OCI-LY3 (cell line): ENCODE data around the gene OXNAD1.

Source experiments
- H2AFZ ChIP-seq: fragments of 200-600, 300-600 bp; shearing (Covaris generic); 2 replicates; pipeline ENCODE4 v1.6.0; 2014; ENCODE audit warnings: antibody characterized with exemption, low read depth, low read length
- H3K27ac ChIP-seq: fragments of 200-600, 300-600 bp; sonication (generic); 2 replicates; pipeline ENCODE4 v1.5.1; 2014; ENCODE audit warnings: mild to moderate bottlenecking, low read length, moderate library complexity, mixed read lengths
- H3K27me3 ChIP-seq: fragments of 200-600, 300-600 bp; sonication (generic); 2 replicates; pipeline ENCODE4 v1.6.1; 2014; ENCODE audit warnings: low read depth, low read length, mixed read lengths
- H3K36me3 ChIP-seq: fragments of 200-600, 300-600 bp; sonication (generic); replicated peaks from 2 replicates; pipeline ENCODE3; 2014; ENCODE audit warnings: low read depth, low read length, mixed read lengths
- H3K4me1 ChIP-seq: fragments of 300-600, 200-600 bp; sonication (generic); 2 replicates; pipeline ENCODE4 v1.6.1; 2014; ENCODE audit warnings: low read length, mixed read lengths
- H3K4me2 ChIP-seq: fragments of 200-600, 300-600 bp; sonication (generic); 2 replicates; pipeline ENCODE4 v1.6.1; 2014; ENCODE audit warnings: low read length, mixed read lengths
- H3K4me3 ChIP-seq: fragments of 300-600, 200-600 bp; sonication (generic); 2 replicates; pipeline ENCODE4 v1.5.1; 2014; ENCODE audit warnings: antibody characterized with exemption, mild to moderate bottlenecking, low read length, moderate library complexity
- H3K79me2 ChIP-seq: fragments of 300-600, 200-600 bp; shearing (Covaris generic); 2 replicates; pipeline ENCODE4 v1.6.1; 2014; ENCODE audit warnings: mild to moderate bottlenecking, low read length, mixed read lengths
- H3K9ac ChIP-seq: fragments of 300-600, 200-600 bp; shearing (Covaris generic); 2 replicates; pipeline ENCODE4 v1.6.0; 2014; ENCODE audit warnings: mild to moderate bottlenecking, low read length, moderate library complexity
- H3K9me3 ChIP-seq: fragments of 200-600, 300-600 bp; shearing (Covaris generic); 2 replicates; pipeline ENCODE4 v1.6.1; 2014; ENCODE audit warnings: low read length, mixed read lengths; ENCODE audit not compliant: insufficient read depth
- H4K20me1 ChIP-seq: fragments of 200-600, 300-600 bp; sonication (generic); 2 replicates; pipeline ENCODE4 v1.6.1; 2016; ENCODE audit warnings: low read length, mixed read lengths; ENCODE audit not compliant: insufficient read depth
- EZH2phosphoT487 ChIP-seq: fragments of 200-600 bp; shearing (Covaris generic); IDR thresholded peaks from 2 replicates; pipeline ENCODE4 v1.6.1; 2018; ENCODE audit warnings: antibody characterized with exemption, mixed run types, low read depth
- TF ChIP-seq, protein P1 (sequence below): fragments of 200-600, 300-600 bp; sonication (generic); IDR thresholded peaks from 2 replicates; pipeline ENCODE4 v1.5.1; 2014; ENCODE audit warnings: antibody characterized with exemption, low read length, low read depth

OXNAD1 gene

DNA sequence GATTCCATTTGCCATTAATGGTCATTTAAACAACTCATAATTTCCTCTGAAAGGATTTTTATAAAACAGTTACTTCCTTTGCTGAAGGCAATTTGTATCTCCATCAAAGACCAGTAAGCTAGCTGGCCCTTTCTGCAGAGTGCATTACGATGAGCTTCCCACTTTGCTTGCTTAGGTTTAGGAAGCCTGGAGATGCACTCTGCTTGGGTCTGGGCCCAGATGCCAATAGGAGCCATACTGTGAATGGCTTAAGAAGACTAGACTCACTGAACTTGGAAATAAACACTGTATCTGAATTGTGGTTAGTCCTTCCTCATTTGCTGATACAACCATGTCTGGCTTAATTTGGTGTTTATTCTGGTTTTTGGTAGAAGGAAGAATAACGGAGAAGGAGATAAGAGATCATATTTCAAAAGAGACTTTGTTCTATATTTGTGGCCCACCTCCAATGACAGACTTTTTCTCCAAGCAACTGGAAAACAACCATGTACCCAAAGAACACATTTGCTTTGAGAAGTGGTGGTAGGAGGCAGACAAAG is 38.1 kb downstream of the OXNAD1 start:
- Histone ChIP-seq H3K4me1 (0 out of 2 replicates have a peak, but pooled peaks cover 4% of the 10 kb centered on the region), H2AFZ (no peak overlapping the region), H3K9ac (no peak overlapping the region), H3K4me2 (no peak overlapping the region), H3K36me3 (peaks cover 46% of the 10 kb centered on the region), H3K9me3 (no peaks in the 10 kb centered on the region), H3K4me3 (no peak overlapping the region), H4K20me1 (no peaks in the 10 kb centered on the region), H3K27ac (no peak overlapping the region), H3K79me2 (no peaks in the 10 kb centered on the region), H3K27me3 (no peaks in the 10 kb centered on the region)
- no peak for TF ChIP-seq EZH2phosphoT487
- TF ChIP-seq, protein P1, sequence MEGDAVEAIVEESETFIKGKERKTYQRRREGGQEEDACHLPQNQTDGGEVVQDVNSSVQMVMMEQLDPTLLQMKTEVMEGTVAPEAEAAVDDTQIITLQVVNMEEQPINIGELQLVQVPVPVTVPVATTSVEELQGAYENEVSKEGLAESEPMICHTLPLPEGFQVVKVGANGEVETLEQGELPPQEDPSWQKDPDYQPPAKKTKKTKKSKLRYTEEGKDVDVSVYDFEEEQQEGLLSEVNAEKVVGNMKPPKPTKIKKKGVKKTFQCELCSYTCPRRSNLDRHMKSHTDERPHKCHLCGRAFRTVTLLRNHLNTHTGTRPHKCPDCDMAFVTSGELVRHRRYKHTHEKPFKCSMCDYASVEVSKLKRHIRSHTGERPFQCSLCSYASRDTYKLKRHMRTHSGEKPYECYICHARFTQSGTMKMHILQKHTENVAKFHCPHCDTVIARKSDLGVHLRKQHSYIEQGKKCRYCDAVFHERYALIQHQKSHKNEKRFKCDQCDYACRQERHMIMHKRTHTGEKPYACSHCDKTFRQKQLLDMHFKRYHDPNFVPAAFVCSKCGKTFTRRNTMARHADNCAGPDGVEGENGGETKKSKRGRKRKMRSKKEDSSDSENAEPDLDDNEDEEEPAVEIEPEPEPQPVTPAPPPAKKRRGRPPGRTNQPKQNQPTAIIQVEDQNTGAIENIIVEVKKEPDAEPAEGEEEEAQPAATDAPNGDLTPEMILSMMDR = no peak

- Histone ChIP-seq H4K20me1 (no peaks in the 10 kb centered on the region), H3K27me3 (no peaks in the 10 kb centered on the region), H3K4me1 (peaks cover 11% of the 10 kb centered on the region), H3K36me3 (peaks cover 45% of the 10 kb centered on the region), H3K4me3 (no peak overlapping the region), H3K9ac (no peak overlapping the region), H3K27ac (no peak overlapping the region), H2AFZ (no peak overlapping the region), H3K79me2 (no peaks in the 10 kb centered on the region), H3K4me2 (no peak overlapping the region), H3K9me3 (no peaks in the 10 kb centered on the region)
- no peak for TF ChIP-seq EZH2phosphoT487
- TF ChIP-seq, protein P1 = no peak
These were observed 39.3 kb downstream of the OXNAD1 start for GRCh38 chr3:16304061-16305010.

DNA sequence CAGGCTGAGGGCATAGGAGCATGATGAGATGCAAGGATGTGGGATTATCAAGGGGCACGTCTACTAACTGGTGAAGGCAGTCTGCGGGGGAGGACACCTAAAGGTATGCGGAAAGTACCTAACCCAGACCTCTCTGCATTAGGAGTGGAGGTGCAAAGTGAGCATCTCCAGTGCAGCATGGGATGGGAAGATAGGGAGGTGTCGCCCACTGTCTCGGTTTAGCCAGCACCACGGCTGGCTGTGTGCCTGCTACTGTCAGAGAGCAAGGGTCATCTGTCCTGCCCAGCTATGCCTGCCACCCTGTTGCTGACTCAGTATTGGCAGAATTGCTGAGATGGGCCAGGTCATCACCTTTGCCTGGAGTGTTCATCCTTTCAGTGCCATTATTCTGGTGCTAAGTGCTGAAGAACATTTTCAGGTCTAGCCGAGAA is 40.1 kb downstream of the OXNAD1 start:
- H2AFZ ChIP-seq = no peak overlapping the region
- no peak for TF ChIP-seq EZH2phosphoT487
- TF ChIP-seq, protein P1 = no peak
- H3K36me3 ChIP-seq = peaks cover 45% of the 10 kb centered on the region
- H3K9me3 ChIP-seq = no peaks in the 10 kb centered on the region
- H3K79me2 ChIP-seq = no peaks in the 10 kb centered on the region
- no peak overlapping the region for H3K4me2 ChIP-seq
- H3K4me3 ChIP-seq = no peak overlapping the region
- peaks cover 5% of the 10 kb centered on the region for H4K20me1 ChIP-seq
- no peaks in the 10 kb centered on the region for H3K27me3 ChIP-seq
- no peak overlapping the region for H3K27ac ChIP-seq
- H3K9ac ChIP-seq = no peak overlapping the region
- H3K4me1 ChIP-seq = peaks cover 19% of the 10 kb centered on the region

DNA sequence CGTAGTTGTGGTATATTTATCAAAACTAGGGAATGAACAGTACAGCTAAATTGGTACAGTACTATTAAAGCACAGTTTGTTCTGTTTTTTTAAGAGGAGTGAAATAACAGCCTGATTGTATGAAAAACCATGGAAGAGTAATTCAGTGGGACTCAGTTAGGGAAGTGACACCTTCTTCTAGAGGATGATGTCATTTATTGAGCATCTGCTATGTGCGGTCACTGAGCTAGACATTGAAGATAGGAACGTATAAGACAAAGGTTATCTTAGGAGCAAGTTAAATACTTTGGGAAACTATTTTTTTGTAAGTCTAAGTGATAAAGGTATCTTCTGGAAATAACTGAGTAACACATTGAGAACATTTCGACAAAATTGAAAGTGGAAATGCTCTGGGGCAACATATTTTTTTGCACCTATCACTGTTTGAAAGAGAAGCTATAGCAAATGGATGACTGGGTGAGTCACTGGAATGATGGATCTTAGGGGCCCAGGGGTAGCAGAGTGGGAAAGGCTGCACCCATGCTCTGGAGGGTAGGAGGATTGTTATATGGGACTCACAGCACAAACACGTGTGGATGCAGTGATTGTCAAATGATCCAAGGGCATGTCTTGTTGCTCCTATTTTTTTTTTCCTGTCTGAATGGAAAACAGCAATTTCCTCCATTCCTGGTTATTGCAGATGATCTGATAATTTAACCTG is 43.0 kb downstream of the OXNAD1 start:
- TF ChIP-seq EZH2phosphoT487 = no peak
- TF ChIP-seq, protein P1 = no peak
- H3K27ac ChIP-seq = no peak overlapping the region
- no peak overlapping the region for H3K4me2 ChIP-seq
- H3K9me3 ChIP-seq = no peaks in the 10 kb centered on the region
- no peak overlapping the region for H3K4me3 ChIP-seq
- no peaks in the 10 kb centered on the region for H3K79me2 ChIP-seq
- peaks cover 41% of the 10 kb centered on the region for H3K4me1 ChIP-seq
- H3K9ac ChIP-seq = no peak overlapping the region
- H3K36me3 ChIP-seq = peaks cover 40% of the 10 kb centered on the region
- H2AFZ ChIP-seq = no peak overlapping the region
- no peaks in the 10 kb centered on the region for H3K27me3 ChIP-seq
- H4K20me1 ChIP-seq = peaks cover 20% of the 10 kb centered on the region
